UCSD-AML1 (cell line): Measurements from ENCODE around the gene PALLD.

Source experiments
- DNase-seq: peaks from one replicate; lab custom pipeline; 2025; ENCODE audit not compliant: unreplicated experiment; lab: John Stamatoyannopoulos, UW

The PALLD gene

DNA sequence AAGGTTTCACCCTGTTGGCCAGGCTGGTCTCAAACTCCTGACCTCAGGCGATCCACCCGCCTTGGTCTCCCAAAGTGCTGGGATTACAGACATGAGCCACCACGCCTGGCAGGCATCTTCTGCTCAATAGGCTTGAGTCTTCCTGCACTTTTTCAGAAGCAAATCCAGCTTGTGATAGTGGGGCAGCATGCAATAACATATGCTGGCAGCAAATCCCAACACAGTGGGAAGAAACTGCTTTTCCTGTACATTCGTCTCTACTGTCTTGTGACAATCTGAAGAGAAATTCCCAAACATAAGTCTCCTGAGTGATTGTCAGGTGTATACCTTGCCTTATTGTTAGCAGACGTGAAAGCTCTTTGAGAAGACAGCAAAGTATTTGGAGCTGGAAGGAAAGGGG is 145.7 kb downstream of the PALLD start:
- DNase-seq = no peak

DNA sequence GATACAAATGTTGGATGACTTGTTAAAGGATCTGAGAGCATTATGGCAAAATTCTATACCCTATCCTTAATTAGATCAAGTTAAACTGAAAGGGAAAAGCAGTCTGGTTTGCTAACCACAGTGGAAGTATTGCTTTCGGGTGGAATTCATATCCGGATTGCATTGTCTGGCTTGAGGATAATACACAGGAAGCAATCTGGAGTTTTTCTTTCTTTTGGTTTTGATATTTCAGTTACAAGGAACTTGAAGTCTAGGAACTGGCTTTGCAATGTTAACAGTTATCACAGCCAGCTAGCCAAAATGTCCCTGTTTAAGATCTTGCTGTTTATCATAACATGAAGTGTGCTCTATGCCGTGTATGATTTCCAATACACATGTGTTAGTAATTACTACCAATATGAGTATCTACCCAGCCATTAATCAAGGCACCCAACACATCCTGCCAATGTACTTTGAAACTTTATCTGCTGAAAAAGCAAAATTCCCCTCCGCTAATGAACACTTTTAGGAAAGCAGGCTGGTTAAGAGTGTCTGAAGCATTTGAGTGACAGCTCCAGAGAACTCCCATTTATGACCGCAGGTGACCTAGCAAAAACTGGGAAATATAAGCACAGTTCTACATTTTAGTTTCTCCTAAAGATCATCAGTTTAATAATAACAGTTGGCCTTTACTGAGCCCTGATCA is 146.4 kb downstream of the PALLD start:
- no peak for DNase-seq

- no peak for DNase-seq
Observed at GRCh38 chr4:168643796-168644159, 146.9 kb downstream of the PALLD start.

GRCh38 chr4:168646001-168646768 is 149.3 kb downstream of the PALLD start:
- no peak for DNase-seq

DNA sequence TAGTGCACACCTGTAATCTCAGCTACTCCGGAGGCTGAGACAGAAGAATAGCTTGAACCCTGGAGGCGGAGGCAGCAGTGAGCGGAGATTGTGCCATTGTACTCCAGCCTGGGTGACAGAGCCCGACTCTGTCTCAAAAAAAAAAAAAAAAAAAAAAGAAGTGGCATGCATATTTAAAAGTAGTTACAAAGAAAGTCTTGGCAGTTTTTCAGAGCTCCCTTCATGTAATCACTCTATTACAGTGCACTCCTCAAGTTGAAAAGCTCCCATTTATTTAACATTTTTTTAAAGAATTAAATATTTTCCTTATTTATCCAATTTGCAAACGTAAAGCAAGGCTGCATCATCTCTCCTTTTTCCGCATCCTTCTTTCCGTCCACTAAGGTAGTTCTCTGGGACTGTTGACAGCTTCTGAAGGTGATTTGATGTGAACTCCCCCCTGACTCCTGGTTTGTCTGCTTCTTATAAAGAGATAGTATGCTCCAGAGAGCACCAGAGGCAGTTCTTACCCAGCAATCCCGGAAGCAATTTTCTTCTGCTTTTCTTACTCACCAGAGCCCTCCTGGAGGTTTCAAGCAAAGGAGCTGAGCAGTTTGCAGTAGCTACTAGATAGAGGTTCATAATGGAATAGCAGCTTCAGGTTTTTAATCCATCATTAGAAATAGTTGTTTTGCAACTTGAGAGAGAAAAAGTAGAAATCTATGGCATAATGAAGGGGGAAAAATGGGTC is 151.0 kb downstream of the PALLD start:
- DNase-seq = no peak

- DNase-seq = no peak
Observed at GRCh38 chr4:168648494-168648893, 151.6 kb downstream of the PALLD start.

DNA sequence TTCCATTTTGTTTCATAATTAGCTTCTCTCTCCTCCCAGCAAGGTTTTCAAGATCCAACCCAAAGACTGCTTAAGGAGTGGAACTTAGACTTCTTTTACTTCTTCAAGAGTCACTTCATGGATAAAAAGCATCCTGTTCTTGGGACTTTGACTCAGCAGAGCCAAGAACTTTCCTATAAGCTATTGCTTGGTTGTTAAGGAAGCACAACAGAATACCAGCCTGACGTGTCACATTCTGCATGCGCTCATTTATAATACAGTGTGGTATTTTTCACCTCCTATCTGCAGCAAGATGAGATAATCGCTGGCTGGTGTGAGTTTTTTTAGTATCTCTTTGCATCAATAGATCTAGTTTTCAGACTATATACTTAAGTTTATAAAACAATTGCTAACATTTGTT is 152.1 kb downstream of the PALLD start:
- DNase-seq = no peak

DNA sequence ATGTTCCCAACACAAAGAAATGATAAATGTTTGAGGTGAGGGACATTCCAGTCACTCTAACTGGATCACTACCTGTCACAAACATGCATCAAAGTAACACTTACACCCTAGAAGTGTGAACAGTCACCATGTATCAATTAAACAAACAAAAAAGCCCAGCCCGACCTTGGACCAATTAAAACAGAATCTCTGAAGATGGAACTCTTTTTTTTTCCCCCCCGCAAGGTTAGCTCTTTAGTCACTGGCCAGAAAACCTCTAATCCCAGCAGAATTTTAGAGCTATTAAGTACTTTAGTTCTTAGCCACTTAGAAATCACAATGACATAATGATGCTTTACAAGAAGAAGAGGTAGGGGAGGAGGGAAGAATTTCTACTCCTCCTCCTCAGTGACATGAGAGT is 154.5 kb downstream of the PALLD start:
- no peak for DNase-seq

DNA sequence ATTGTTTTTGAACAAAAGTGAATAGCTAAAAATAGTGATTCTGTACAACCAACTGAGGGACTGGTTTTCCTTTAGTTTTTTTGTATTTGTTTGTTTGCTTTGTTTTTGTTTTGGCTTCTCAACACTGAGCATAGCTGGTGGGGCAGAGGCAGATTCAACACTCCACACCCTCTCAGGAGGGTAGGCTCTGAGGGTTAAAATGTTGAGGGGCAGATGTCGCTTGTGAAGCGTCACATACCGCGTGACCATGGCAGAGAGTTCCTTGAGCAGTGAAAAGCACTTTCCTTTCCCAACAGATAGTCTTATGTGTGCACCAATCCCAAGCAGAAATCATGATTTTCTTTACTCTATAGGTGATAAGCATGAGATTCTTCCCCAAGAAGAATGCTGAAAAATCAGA is 155.0 kb downstream of the PALLD start:
- DNase-seq = no peak

GRCh38 chr4:168652755-168653154 is 155.9 kb downstream of the PALLD start:
- DNase-seq = no peak

- DNase-seq = no peak
Observed at GRCh38 chr4:168654104-168654847, 157.4 kb downstream of the PALLD start.

GRCh38 chr4:168654848-168655174 is 158.0 kb downstream of the PALLD start:
- DNase-seq = no peak

- DNase-seq = no peak
Observed at GRCh38 chr4:168655182-168655581, 158.3 kb downstream of the PALLD start.

GRCh38 chr4:168656055-168656660 is 159.3 kb downstream of the PALLD start:
- DNase-seq = no peak

DNA sequence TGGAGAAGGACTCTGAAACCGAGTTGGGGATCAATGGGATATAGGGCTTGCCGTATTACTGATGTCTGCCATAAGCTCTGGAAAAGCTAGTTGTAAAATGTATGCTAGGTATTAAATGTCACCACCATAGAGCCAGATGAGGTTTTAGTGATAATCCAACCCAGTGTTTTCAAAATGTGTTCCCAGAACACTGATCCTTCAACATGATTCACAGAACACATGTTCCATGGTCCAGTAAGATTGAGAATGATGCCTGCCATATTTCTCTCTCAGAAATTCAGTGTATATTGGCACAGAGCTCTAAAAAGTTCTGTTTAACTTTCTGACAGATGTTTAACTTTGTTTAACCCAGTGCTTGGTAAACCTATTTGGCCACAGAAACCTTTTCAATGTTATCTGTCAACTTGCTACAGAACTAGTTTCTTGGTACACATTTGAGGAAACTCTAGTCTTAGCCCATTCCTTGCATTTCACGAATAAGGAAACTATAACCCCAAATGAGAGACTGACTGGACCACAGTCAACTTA is 160.2 kb downstream of the PALLD start:
- DNase-seq = no peak

GRCh38 chr4:168658751-168659150 is 161.9 kb downstream of the PALLD start:
- no peak for DNase-seq

GRCh38 chr4:168659741-168660465 is 163.1 kb downstream of the PALLD start:
- no peak for DNase-seq

- no peak for DNase-seq
Observed at GRCh38 chr4:168662297-168662984, 165.6 kb downstream of the PALLD start.

GRCh38 chr4:168664242-168664891 is 167.5 kb downstream of the PALLD start:
- no peak for DNase-seq
